GM12801 (cell line): Measurements from ENCODE around the gene MAP7D2.

Experiments
- TF ChIP-seq, protein P1 (sequence below): IDR thresholded peaks from one replicate; pipeline ENCODE4 v1.5.1; 2011; ENCODE audit warnings: control low read depth; ENCODE audit not compliant: insufficient read length; ENCODE audit errors: extremely low read depth

The MAP7D2 gene

DNA sequence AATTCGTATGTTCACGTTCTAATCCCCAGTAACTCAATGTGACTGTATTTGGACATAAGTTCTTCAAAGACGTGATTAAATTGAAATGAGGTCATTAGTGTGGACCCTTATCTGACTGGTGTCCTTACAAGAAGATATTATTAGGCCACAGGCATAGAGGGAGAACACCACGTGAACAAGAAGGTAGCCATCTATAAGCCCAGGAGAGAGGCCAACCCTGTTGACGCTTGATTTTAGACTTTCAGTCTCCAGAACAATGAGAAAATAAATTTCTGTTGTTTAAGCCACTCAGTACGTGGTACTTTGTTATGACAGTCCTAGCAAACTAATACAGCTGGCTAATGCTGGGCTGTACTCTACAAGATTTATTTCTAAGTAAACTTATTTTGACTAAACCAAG, 26.4 kb upstream of the MAP7D2 start:
- TF ChIP-seq, protein P1, sequence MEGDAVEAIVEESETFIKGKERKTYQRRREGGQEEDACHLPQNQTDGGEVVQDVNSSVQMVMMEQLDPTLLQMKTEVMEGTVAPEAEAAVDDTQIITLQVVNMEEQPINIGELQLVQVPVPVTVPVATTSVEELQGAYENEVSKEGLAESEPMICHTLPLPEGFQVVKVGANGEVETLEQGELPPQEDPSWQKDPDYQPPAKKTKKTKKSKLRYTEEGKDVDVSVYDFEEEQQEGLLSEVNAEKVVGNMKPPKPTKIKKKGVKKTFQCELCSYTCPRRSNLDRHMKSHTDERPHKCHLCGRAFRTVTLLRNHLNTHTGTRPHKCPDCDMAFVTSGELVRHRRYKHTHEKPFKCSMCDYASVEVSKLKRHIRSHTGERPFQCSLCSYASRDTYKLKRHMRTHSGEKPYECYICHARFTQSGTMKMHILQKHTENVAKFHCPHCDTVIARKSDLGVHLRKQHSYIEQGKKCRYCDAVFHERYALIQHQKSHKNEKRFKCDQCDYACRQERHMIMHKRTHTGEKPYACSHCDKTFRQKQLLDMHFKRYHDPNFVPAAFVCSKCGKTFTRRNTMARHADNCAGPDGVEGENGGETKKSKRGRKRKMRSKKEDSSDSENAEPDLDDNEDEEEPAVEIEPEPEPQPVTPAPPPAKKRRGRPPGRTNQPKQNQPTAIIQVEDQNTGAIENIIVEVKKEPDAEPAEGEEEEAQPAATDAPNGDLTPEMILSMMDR, result no peak

DNA sequence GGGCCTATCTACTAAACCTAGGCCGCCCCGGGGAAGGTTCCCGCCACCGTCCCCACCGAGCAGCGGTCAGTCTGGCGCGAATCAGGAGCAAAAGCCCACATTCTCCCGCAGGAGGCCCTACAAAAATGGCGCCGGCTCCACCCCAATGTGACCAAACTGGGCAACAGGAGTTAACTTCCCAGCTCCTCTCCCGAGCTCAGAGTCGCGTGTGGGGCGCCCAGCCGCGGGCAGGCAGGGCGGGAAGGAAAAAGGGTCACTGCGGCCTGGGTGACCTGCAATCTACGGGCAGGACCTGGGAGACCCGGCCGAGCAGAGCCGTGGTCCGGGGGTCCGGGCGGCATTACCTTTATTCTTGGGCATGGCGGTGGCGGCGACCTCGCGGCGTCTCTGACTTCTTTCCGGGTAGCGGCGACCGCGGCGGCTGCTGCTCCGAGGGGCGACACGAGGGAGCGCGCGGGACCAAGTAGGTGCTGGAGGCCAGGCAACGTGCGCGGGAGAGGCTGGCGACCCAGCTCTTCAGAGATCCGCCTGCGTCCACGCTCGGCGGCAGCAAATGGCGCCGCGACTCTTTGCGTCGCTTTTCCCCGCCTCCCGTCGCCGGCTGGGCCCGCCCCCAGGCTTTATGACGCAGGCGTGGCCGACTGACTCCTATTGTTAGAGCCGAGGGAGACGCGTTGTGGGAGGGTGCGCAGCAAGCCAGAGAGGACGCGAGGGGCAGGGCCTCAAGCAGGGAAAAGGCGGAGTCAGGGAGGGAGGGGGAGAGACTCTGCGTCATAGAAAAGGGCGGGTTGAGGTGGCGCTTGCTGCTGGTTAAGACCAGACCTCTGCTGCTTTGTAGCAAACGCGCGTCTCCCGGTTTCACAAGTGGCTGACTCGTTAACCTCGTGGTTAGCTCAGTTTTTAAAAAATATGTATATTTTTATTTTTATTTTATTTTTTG, 24.8 kb upstream of the MAP7D2 start, which contains the start of gene EIF1AX:
EIF1AX (minus strand) TSS at position 558 of the 940 bp plus-strand sequence; CDS start at position 360, 198 bp downstream.
- TF ChIP-seq, protein P1, result no peak

DNA sequence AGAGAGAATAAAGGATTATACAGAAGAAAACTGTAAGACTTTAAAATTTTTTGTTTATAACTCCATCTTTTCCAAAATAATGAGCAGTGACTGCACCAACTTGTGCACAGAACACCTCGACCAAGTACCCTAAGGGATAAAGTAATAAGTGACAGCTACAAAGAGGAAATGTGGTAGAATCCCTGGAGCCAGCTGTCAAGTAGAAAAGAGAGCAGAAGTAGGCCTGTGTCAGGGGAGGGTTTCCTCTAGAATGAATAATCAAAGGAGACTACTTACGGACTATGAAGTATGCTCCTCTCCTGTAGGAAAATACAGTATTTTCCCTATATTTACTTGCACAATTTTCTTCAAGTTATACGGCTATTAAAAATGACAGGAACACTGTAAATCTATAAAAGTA, 23.7 kb upstream of the MAP7D2 start:
- TF ChIP-seq, protein P1, result no peak

DNA sequence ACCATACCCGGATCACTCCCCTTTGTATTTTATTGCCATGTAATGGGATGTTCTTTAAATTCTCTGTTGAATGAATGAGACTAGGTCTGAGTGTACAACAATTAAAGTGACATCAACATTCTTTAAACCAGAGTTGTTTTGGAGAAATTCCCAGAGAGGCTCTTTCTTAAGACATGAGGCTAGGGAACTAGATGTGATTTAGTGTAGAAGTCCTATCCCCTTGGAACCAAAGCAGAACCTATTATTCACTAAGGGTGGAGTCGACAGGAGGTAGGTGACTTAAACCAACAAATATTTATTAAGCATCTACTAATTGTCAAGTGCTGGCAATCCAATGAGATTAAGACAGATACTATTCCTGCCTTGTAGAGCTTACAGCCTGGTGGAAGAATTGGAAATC, 23.3 kb upstream of the MAP7D2 start:
- TF ChIP-seq, protein P1, result no peak

DNA sequence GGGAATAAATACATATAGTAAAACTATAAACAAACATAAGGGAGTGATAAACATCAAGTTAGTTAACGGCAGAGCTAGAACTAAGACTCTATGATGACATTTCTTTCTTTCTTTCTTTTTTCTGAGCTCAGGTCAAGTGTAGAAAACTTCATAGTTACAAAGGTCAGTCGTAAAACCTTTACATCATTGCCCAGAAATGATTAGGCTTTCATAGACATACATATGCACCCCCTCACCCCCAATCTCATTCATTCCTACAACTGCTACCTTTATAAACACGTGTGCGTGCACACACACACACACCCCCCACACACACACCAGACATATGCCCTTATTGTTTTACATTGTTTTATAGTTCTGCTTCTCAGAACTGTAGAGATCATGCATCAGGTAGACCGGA, 19.2 kb upstream of the MAP7D2 start:
- TF ChIP-seq, protein P1, result no peak

DNA sequence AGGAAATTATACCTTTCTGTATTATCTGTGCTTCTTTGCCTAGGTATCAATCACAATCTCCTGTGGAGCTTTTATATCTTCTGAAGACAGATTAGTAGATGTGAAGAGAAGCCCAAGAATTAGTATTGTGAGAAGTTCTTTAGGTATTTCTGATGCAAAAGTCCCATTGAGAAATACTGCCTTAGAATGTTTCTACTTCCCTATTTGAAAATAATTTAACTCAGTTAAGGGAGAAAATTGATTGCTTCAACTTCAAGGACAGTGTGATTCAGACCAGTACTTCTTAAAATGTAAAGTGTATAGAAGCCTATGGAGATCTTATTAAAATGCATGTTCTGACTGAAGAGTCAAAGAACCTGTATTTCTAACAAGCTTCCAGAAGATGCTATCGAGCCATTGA, 16.0 kb upstream of the MAP7D2 start:
- TF ChIP-seq, protein P1, result no peak

DNA sequence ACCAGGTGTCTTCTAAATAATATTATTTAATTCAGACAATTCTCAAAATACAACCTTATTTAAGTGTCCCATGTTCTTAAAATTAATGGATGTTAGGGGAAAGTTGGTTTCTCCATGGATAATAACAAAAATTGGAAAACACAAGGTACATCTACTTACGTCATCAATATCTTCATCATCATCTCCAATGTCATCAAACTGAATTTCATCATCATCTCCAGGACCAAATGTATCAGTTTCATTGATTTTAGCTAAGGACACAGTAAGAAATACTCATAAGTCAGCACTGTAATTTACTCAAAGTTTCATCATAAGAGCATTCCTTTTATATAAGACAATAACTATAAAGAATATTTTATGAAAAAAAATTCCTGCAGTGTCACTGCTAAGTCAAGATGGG, 13.7 kb upstream of the MAP7D2 start:
- TF ChIP-seq, protein P1, result no peak
